Stimulated activated CD8-positive, alpha-beta memory T cell treated with anti-CD3 and anti-CD28 coated beads, Interleukin-7, amount 100 ng/mL, for 1 hour (primary cell): Measurements from ENCODE around the gene BEST2.

Experiments used
- DNase-seq, 2 donors: peaks; one replicate each; pipeline ENCODE4 v3.0.0-alpha.2; 2020; ENCODE audit warnings: low read depth in 2 of 2

The BEST2 gene

GRCh38 chr19:12730064-12730463 lies 21.5 kb upstream of the BEST2 start:
- DNase-seq, result no peak

DNA sequence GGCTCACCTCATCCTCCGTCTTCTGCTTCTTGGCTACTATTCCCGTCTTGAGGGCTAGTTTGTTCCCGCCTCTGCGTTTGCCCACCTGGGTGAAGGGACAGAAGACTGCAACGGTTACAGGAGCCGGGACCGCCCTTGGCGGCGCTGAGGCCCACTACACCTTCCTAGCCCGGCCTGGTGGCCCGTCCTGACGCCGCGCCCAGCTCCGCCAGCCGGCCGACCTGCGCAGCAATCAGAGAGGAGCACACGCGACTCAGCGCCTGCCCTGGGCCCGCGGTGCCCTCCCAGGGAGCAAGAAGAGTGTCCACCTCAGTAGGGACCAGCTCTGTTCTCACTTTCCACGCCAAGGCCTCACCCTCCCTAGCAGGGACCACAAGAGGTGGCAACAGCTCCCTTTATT lies 20.3 kb upstream of the BEST2 start:
- no peak for DNase-seq

GRCh38 chr19:12733369-12734214 lies 18.0 kb upstream of the BEST2 start:
- DNase-seq, result no peak

GRCh38 chr19:12736995-12737834 lies 14.4 kb upstream of the BEST2 start, which contains the start of gene GET3:
TSS of gene GET3 (plus strand) at chr19:12737497. CDS start at chr19:12737506, 9 bp downstream.
- DNase-seq, result peak; percentile 50 to 62

GRCh38 chr19:12737835-12738351 lies 13.7 kb upstream of the BEST2 start:
- DNase-seq, result no peak

DNA sequence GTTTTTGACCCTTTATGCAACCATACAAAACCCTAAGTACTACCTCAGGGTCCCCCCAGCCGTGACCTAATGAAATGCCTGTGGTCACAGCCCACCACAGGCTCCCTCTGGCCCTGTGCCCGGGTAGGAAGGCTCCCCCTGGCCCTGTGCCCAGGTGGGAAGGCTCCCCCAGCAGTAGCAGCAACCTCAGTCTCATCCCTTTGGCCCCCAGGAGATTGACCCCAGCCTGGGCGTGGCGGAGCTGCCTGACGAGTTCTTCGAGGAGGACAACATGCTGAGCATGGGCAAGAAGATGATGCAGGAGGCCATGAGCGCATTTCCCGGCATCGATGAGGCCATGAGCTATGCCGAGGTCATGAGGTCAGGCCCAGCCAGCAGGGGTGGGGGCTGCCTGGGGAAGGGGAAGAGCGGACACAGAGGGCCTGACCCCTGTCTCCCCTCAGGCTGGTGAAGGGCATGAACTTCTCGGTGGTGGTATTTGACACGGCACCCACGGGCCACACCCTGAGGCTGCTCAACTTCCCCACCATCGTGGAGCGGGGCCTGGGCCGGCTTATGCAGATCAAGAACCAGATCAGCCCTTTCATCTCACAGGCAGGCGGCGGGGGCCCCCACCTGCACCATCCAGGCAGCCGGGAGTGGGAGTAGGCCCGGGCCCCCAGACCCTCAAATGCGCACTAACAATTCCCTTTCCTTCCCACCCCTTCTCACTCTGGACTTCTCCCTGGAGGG lies 6.3 kb upstream of the BEST2 start:
- DNase-seq, result no peak

GRCh38 chr19:12748489-12748888 lies 3.1 kb upstream of the BEST2 start:
- no peak for DNase-seq

- DNase-seq, result no peak
These were observed 1.6 kb upstream of the BEST2 start for GRCh38 chr19:12749938-12750521.

- no peak for DNase-seq
These were observed 740 bp upstream of the BEST2 start for GRCh38 chr19:12750851-12751250.

DNA sequence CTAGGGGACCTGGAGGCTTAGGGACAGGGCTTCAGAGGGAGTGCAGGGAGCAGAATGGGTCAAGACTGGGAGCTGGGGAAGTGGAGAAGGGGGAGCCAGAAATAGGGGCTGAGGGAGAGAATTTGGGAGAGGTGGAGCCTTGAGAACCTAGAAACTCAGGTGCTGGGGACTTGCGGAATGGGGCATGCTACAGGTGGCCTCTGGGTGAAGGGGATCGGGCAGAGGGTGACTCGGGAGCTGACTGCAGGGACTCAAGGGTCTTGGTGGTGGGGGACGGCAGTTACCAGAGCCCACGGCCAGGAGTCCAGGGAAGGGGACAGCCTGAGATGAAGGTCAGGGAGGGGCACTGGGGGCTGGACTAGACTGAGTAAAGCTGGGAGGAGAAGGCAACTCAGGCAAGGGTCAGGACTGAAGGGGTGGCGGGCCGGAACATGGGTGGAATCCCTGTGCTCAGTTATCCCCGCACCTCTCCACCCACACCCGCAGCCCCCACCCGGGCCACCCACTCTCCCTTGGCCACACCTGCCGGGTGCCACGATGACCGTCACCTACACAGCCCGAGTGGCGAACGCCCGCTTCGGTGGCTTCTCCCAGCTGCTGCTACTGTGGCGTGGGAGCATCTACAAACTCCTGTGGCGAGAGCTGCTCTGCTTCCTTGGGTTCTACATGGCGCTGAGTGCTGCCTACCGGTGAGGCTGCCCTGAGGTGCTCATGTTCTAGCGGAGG lies 628 bp downstream of the BEST2 start:
- DNase-seq, result no peak

DNA sequence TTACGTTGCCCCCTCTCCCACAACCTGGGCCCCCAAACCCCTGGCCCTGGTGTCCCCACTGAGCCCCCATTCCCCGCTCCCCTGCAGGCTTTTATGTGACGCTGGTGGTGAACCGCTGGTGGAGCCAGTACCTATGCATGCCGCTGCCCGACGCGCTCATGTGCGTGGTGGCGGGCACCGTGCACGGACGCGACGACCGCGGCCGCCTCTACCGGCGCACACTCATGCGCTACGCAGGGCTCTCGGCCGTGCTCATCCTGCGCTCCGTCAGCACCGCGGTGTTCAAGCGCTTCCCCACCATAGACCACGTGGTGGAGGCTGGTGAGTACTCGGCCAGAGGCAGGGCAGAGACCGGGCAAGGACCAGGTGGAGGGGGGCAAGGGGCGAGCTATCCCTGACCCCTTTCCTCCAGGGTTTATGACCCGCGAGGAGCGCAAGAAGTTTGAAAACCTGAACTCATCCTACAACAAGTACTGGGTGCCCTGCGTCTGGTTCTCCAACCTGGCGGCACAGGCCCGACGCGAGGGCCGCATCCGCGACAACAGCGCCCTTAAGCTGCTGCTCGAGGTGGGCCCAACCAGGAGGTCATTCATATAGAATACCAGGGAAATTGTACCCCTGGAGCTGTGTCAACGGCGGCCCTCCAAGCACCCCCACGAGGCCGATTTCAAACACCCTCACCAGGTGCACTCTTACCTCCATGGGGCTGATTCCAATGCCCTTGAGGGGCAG lies 3.0 kb downstream of the BEST2 start:
- no peak for DNase-seq

- DNase-seq, result no peak
These were observed 4.7 kb downstream of the BEST2 start for GRCh38 chr19:12756150-12756883.

DNA sequence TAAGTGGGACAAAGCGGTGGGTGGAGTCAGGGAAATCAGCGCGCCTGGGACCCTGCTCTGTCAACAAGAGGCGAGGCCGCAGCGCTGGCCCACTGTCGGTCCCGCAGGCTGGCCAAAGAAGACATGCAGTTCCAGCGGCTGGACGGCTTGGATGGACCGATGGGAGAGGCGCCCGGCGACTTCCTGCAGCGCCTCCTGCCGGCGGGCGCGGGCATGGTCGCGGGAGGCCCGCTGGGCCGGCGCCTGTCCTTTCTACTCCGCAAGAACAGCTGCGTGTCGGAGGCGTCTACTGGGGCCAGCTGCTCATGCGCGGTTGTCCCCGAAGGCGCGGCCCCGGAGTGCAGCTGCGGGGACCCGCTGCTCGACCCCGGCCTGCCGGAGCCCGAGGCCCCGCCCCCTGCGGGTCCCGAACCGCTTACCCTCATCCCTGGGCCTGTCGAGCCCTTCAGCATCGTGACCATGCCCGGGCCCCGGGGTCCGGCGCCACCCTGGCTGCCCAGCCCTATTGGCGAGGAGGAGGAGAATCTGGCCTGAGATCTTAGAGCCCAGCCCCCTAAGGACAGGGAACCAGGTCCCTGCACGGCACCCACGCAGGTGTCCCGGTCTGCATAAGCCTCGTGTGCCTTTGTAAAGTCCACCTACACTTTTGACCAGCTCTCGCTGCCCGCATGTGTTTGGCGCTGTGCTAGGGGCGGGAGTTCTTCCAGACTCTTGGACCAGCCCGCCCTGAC lies 6.1 kb downstream of the BEST2 start:
- DNase-seq, result peak in 1 of 2 donors; percentile 41

DNA sequence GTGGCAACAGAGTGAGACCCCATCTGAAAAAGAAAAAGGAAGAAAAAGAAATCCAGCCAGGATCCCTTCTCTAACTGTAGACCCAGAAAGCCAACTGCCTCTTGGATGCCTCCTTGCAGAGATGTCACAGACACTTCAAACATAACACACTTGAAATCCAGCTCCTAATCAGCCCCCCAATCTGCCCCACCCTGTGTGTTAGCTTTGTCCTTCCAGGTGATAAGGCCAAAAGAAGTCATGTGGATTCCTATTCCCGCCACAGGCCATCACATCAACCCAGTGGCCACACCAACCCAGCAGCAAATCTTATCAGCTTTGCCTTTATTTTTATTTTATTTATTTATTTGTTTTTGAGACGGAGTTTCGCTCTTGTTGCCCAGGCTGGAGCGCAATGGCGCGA lies 8.1 kb downstream of the BEST2 start:
- DNase-seq, result no peak

DNA sequence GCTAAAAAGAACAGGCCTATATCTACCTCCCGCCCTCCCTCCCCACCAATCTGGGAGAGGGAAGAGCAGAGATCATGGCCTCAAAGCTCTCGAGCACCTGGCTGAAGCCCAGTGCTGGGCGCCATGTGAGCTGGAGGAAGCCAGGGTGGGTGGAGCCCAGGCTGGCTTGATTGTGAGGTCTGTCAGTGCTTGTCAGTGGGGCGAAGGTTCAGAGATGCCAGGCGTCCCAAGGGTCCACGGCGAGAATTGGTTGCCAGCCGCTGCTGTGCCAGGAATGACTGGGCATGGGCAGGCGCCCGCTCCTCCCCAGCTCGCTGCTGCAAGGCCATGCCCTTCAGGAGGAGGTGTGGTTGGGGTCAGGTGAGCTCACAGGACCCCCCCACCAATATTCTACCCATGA lies 11.5 kb downstream of the BEST2 start:
- no peak for DNase-seq

DNA sequence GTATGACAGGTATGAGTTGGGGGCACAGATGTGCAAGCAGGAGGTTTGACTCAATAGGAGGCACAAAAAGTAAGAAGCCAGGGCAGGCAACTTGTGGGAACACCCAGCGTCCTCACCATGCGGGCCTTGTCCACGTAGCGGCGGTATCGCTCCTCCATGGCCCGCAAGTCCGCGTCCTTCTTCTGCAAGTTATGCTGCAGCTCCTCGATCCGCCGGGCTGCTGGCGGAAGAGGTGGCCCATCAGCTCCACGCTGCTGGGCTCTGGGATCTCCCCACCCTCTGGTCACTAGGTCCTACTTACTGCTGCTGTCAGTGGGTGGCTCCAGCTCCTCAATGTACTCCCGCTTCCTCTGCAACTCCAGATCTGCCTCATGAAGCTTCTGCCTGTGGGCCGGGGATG lies 13.1 kb downstream of the BEST2 start:
- no peak for DNase-seq

- DNase-seq, result peak; percentile 60 to 64
These were observed 14.5 kb downstream of the BEST2 start for GRCh38 chr19:12766051-12766521.

DNA sequence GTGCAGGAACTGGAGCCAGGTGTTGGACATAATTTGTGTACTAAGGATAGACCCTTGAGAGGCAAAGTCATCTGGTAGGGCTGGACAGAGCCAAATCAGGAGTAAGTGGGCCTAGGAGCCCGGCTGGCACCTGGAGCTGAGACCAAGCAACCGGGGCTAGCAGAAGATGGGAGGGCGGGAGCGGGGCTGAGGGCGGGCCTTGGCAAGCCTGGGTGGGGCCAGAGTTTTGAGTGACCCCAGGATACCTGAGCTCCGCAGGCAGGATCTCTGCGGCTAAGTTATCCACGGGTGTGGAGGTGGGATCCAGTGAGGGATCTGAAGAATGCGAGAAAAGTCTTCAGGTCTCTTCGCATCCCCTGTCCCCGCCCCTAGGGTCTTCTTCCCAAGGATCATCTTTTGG lies 15.6 kb downstream of the BEST2 start:
- DNase-seq, result no peak

DNA sequence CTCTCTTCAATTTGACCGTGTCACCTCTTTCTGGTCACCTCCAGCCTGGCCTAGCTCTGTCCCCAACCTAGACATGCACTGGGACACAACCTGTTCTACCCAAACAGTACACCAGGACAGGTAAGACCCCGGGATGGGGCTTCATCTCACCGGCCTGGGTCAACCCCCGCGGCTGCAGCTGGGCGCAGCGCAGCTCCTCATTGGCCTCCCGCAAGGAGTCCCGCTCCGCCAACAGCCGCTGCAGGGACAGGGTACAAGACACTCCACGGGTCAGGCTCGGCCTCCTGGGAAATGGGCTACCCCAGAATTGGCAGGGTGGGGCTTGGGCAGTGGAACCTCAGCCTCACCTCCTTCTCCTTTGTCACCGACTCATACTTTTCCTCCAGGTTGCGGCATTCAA lies 16.1 kb downstream of the BEST2 start:
- DNase-seq, result no peak
